Transverse colon (tissue), 3 donors: ENCODE results near the gene RCSD1.

Source experiments
- POLR2A ChIP-seq: fragments of 450-650 bp; IDR thresholded peaks from one replicate; pipeline ENCODE4 v1.6.1; 2016; ENCODE audit warnings: antibody characterized with exemption, mild to moderate bottlenecking, moderate library complexity
- TF ChIP-seq, protein P1 (sequence below), 5 experiments: fragments of 200-600 bp in 3 of 5; fragments of 450-650 bp in 2 of 5; sonication (generic) in 3 of 5; IDR thresholded peaks; 1 replicate in 2 of 5; 2 replicates in 3 of 5; pipeline ENCODE4 v1.5.1; 2016 to 2017; ENCODE audit warnings: antibody characterized with exemption in 5 of 5, inconsistent platforms in 3 of 5, mild to moderate bottlenecking in 2 of 5, moderate library complexity in 1 of 5

DNA sequence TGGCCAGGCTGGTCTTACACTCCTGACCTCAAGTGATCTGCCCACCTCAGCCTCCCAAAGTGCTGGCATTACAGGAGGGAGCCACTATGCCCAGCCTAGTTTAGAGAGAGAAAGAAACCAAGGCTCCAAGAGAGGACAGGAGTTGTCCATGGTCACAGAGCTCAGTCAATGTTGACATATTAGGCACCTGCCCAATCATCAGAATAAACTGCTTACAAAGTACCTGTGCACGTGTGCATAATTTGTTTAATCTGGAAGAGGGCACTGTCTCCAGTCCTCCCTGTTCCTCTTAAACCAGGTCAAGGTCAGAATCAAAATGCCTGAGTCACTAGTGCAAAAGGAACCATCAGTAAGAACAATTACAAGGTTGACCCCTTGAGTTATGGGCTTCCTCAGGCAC lies 71.5 kb downstream of the RCSD1 start:
- TF ChIP-seq, protein P1, sequence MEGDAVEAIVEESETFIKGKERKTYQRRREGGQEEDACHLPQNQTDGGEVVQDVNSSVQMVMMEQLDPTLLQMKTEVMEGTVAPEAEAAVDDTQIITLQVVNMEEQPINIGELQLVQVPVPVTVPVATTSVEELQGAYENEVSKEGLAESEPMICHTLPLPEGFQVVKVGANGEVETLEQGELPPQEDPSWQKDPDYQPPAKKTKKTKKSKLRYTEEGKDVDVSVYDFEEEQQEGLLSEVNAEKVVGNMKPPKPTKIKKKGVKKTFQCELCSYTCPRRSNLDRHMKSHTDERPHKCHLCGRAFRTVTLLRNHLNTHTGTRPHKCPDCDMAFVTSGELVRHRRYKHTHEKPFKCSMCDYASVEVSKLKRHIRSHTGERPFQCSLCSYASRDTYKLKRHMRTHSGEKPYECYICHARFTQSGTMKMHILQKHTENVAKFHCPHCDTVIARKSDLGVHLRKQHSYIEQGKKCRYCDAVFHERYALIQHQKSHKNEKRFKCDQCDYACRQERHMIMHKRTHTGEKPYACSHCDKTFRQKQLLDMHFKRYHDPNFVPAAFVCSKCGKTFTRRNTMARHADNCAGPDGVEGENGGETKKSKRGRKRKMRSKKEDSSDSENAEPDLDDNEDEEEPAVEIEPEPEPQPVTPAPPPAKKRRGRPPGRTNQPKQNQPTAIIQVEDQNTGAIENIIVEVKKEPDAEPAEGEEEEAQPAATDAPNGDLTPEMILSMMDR (IDR thresholded peaks at IDR 0.05), result no peak
- TF ChIP-seq POLR2A, result no peak
